ENCODE measurements around the gene PCDHA12. TPM values are rescaled to one million over a fixed set of nuclear protein-coding genes. Genes with fewer than 3 reads are reported as not detected.

Gene PCDHA12
- total RNA-seq, 1 experiment from 2014 or later = not detected

DNA sequence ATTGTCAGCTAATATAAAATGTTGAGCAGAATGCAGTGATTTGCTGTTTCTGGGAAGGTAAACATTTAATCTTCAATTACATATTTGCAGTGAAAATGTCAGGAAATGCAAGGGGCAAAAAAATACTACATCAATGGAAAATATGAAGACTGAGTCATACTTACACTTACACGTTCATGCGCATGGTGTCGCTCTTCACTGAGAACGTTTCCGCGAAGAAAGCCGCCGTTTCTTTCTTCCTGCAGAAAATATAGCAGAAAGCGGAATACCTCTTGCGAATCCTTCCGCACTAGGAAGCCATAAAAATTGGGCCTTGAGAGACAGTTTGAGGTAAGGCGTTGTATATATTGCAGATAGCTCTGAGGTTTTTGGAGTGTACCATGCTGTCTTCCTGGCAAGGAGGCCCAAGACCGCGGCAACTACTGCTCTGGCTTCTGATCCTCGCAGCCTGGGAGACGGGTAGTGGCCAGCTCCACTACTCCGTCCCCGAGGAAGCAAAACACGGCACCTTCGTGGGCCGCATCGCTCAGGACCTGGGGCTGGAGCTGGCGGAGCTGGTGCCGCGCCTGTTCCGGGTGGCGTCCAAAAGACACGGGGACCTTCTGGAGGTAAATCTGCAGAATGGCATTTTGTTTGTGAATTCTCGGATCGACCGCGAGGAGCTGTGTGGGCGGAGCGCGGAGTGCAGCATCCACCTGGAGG is 6.9 kb downstream of the PCDHA12 start, which contains the start of gene PCDHA13:
Gene PCDHA13, plus strand, starts transcription at position 236 of the 702 bp plus-strand sequence. Its CDS starts 145 bp downstream, at position 381.
- no peak within 1 kb of the TSS for H3K4me2 ChIP-seq (ENCODE audit: low read length)
- ChIA-PET POLR2A (interaction anchor here (2.1 kb wide), 1 partner anchor 158 kb away, joined by 4 read pairs; no protein-coding TSS in a partner anchor), CTCF (interaction anchor here (1.4 kb wide), 1 partner anchor 158 kb away, joined by 3 read pairs; no protein-coding TSS in a partner anchor), RAD21 (ENCODE audit: low non-redundant PET in 1 of 2, low total read pairs in 2 of 2, uncharacterized antibody in 2 of 2, unreplicated experiment in 2 of 2) (interaction anchor here in 1 of 2 experiments (1.4 kb wide), 1 partner anchor 159 kb away, joined by 3 read pairs; no protein-coding TSS in a partner anchor)
- no peak within 1 kb of the TSS for H3K27ac ChIP-seq (ENCODE audit: low read depth, low read length)
- DNase-seq (ENCODE audit: low read depth, low spot score) = no peak
- H3K27me3 ChIP-seq (ENCODE audit: insufficient read depth, low read length) = no peaks in the 10 kb centered on the region
- ATAC-seq = no peak
- H3K9me3 ChIP-seq (ENCODE audit: control insufficient read depth in 1 of 2, insufficient read depth in 1 of 2, low read depth in 1 of 2, low read length in 2 of 2) = no peaks in the 10 kb centered on the region
- H3K79me2 ChIP-seq (ENCODE audit: insufficient read depth, low read length) = no peaks in the 10 kb centered on the region
- no peak for TF ChIP-seq CBX3 (IDR thresholded peaks at IDR 0.05; ENCODE audit: low read depth)
- no peak for TF ChIP-seq EGR1 (IDR thresholded peaks at IDR 0.05; ENCODE audit: low read depth)
- no peak for TF ChIP-seq EZH2phosphoT487 (IDR thresholded peaks at IDR 0.05; ENCODE audit: borderline replicate concordance)
- no peak for TF ChIP-seq SIN3A (IDR thresholded peaks at IDR 0.05; ENCODE audit: low read depth)
- TF ChIP-seq, protein P1, sequence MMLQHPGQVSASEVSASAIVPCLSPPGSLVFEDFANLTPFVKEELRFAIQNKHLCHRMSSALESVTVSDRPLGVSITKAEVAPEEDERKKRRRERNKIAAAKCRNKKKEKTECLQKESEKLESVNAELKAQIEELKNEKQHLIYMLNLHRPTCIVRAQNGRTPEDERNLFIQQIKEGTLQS (IDR thresholded peaks at IDR 0.05) = no peak
- TF ChIP-seq SP1 (IDR thresholded peaks at IDR 0.05; ENCODE audit: low read depth) = no peak
- TF ChIP-seq FOSL1 (IDR thresholded peaks at IDR 0.05; ENCODE audit: low read depth) = no peak
- TF ChIP-seq CEBPB (IDR thresholded peaks at IDR 0.05; ENCODE audit: low read depth) = no peak
- no peaks in the 10 kb centered on the region; the same call in 1 of the 2 replicates for H3K9me2 ChIP-seq (ENCODE audit: insufficient read depth)
- H3K36me3 ChIP-seq (ENCODE audit: control insufficient read depth in 1 of 2, insufficient read depth in 2 of 2, low read length in 2 of 2) = no peaks in the 10 kb centered on the region
- no peak within 1 kb of the TSS for H2AFZ ChIP-seq (ENCODE audit: low read depth, low read length, poor library complexity, severe bottlenecking)
- no TSS peak for BruUV-seq (replicated peaks)
- intact Hi-C loops (cut with micrococcal nuclease) = loop anchor here (1.0 kb wide), 1 partner anchor 159 kb away; no protein-coding TSS in a partner anchor
- no peaks in the 10 kb centered on the region for H3K4me1 ChIP-seq (ENCODE audit: control insufficient read depth in 1 of 2, insufficient read depth in 2 of 2, low read length in 2 of 2)
- H3K4me3 ChIP-seq (replicated peaks in 1 of 2; ENCODE audit: low read depth in 1 of 2, low read length in 2 of 2) = no peak within 1 kb of the TSS
- H3K9ac ChIP-seq (ENCODE audit: low read length) = no peak within 1 kb of the TSS
- no peaks in the 10 kb centered on the region for H4K20me1 ChIP-seq (ENCODE audit: insufficient read depth)

- ChIA-PET POLR2A (interaction anchor here (2.1 kb wide), 1 partner anchor 158 kb away, joined by 4 read pairs; no protein-coding TSS in a partner anchor), CTCF (interaction anchor here (1.4 kb wide), 1 partner anchor 157 kb away, joined by 3 read pairs; no protein-coding TSS in a partner anchor), RAD21 (ENCODE audit: low non-redundant PET in 1 of 2, low total read pairs in 2 of 2, uncharacterized antibody in 2 of 2, unreplicated experiment in 2 of 2) (interaction anchor here (0.9 to 1.6 kb wide), 3 partner anchors 157 to 159 kb away, joined by 3 to 8 read pairs (median 3); no protein-coding TSS in a partner anchor)
- H3K4me3 ChIP-seq (replicated peaks in 1 of 2; ENCODE audit: low read depth in 1 of 2, low read length in 2 of 2) = no peak overlapping the region
- TF ChIP-seq YY1 (IDR thresholded peaks at IDR 0.05; ENCODE audit: extremely low read depth, insufficient replicate concordance, low read depth, low read length) (no peak), RAD21 (IDR thresholded peaks at IDR 0.05; ENCODE audit: low read depth) (peak; percentile 89)
- TF ChIP-seq, protein P2, sequence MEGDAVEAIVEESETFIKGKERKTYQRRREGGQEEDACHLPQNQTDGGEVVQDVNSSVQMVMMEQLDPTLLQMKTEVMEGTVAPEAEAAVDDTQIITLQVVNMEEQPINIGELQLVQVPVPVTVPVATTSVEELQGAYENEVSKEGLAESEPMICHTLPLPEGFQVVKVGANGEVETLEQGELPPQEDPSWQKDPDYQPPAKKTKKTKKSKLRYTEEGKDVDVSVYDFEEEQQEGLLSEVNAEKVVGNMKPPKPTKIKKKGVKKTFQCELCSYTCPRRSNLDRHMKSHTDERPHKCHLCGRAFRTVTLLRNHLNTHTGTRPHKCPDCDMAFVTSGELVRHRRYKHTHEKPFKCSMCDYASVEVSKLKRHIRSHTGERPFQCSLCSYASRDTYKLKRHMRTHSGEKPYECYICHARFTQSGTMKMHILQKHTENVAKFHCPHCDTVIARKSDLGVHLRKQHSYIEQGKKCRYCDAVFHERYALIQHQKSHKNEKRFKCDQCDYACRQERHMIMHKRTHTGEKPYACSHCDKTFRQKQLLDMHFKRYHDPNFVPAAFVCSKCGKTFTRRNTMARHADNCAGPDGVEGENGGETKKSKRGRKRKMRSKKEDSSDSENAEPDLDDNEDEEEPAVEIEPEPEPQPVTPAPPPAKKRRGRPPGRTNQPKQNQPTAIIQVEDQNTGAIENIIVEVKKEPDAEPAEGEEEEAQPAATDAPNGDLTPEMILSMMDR (IDR thresholded peaks at IDR 0.05 in 2 of 3, conservative IDR thresholded peaks at IDR 0.05 in 1 of 3; ENCODE audit: borderline replicate concordance in 1 of 3, insufficient read depth in 1 of 3, low read depth in 2 of 3, low read length in 2 of 3) = peak; percentile 59 to 75 (median 60)
- H3K27me3 ChIP-seq (ENCODE audit: insufficient read depth, low read length) = no peaks in the 10 kb centered on the region
- no peaks in the 10 kb centered on the region for H3K9me3 ChIP-seq (ENCODE audit: control insufficient read depth in 1 of 2, insufficient read depth in 1 of 2, low read depth in 1 of 2, low read length in 2 of 2)
- no peak overlapping the region for H3K27ac ChIP-seq (ENCODE audit: low read depth, low read length)
- no TSS peak for BruUV-seq (replicated peaks)
- ATAC-seq (peak; percentile 69), DNase-seq (ENCODE audit: low read depth, low spot score) (peak; percentile 46)
- H2AFZ ChIP-seq (ENCODE audit: low read depth, low read length, poor library complexity, severe bottlenecking) = no peak overlapping the region
- H3K9ac ChIP-seq (ENCODE audit: low read length) = no peak overlapping the region
- no peaks in the 10 kb centered on the region for H4K20me1 ChIP-seq (ENCODE audit: insufficient read depth)
- H3K36me3 ChIP-seq (ENCODE audit: control insufficient read depth in 1 of 2, insufficient read depth in 2 of 2, low read length in 2 of 2) = no peaks in the 10 kb centered on the region
- no peak overlapping the region for H3K4me2 ChIP-seq (ENCODE audit: low read length)
- no peaks in the 10 kb centered on the region for H3K4me1 ChIP-seq (ENCODE audit: control insufficient read depth in 1 of 2, insufficient read depth in 2 of 2, low read length in 2 of 2)
- intact Hi-C loops (cut with micrococcal nuclease) = loop anchor here (1.0 kb wide), 1 partner anchor 159 kb away; no protein-coding TSS in a partner anchor
- no peaks in the 10 kb centered on the region for H3K79me2 ChIP-seq (ENCODE audit: insufficient read depth, low read length)
- H3K9me2 ChIP-seq (ENCODE audit: insufficient read depth) = no peaks in the 10 kb centered on the region; the same call in 1 of the 2 replicates
These were observed 7.4 kb downstream of the PCDHA12 start for GRCh38 chr5:140882591-140882899.

All from HCT116 (cell line).